COR-L47 (cell line): Measurements from ENCODE around the gene CC2D1A.
"Not testable (repeated sequence)": the region's sequence is repeated elsewhere in the genome, so short reads cannot be mapped to it uniquely, and the experiment has no call there.

Source experiments
- DNase-seq: peaks from one replicate; lab custom pipeline; 2025; lab: John Stamatoyannopoulos, UW

CC2D1A gene

GRCh38 chr19:13908674-13909073 is 2.7 kb downstream of the CC2D1A start:
- no peak for DNase-seq

GRCh38 chr19:13909430-13909829 is 3.4 kb downstream of the CC2D1A start:
- no peak for DNase-seq

- no peak for DNase-seq
Observed at GRCh38 chr19:13913352-13913751, 7.4 kb downstream of the CC2D1A start.

GRCh38 chr19:13914777-13915176 is 8.8 kb downstream of the CC2D1A start:
- no peak for DNase-seq

GRCh38 chr19:13917888-13918406 is 11.9 kb downstream of the CC2D1A start:
- no peak for DNase-seq

- no peak for DNase-seq
Observed at GRCh38 chr19:13918726-13919411, 12.9 kb downstream of the CC2D1A start.

GRCh38 chr19:13920524-13920923 is 14.5 kb downstream of the CC2D1A start:
- DNase-seq, result no peak

GRCh38 chr19:13920940-13921747 is 15.1 kb downstream of the CC2D1A start:
- no peak for DNase-seq

GRCh38 chr19:13922118-13922517 is 16.1 kb downstream of the CC2D1A start:
- not testable (repeated sequence) for DNase-seq

GRCh38 chr19:13923194-13923987 is 17.4 kb downstream of the CC2D1A start:
- DNase-seq, result no peak

- no peak for DNase-seq
Observed at GRCh38 chr19:13926010-13926409, 20.0 kb downstream of the CC2D1A start.

GRCh38 chr19:13926715-13927114 is 20.7 kb downstream of the CC2D1A start:
- DNase-seq, result no peak

GRCh38 chr19:13929340-13929739 is 23.3 kb downstream of the CC2D1A start:
- no peak for DNase-seq

- DNase-seq, result no peak
Observed at GRCh38 chr19:13929956-13930355, 24.0 kb downstream of the CC2D1A start.

GRCh38 chr19:13930402-13930801 is 24.4 kb downstream of the CC2D1A start:
- no peak for DNase-seq

GRCh38 chr19:13931391-13932148 is 25.6 kb downstream of the CC2D1A start:
- DNase-seq, result no peak

GRCh38 chr19:13932149-13932637 is 26.2 kb downstream of the CC2D1A start:
- DNase-seq, result no peak

GRCh38 chr19:13932911-13933393 is 27.0 kb downstream of the CC2D1A start:
- DNase-seq, result no peak

GRCh38 chr19:13934785-13935109 is 28.7 kb downstream of the CC2D1A start:
- DNase-seq, result no peak

- DNase-seq, result no peak
Observed at GRCh38 chr19:13935765-13936510, 29.9 kb downstream of the CC2D1A start.
